ENCODE results near the gene FAM151A.

FAM151A gene

DNA sequence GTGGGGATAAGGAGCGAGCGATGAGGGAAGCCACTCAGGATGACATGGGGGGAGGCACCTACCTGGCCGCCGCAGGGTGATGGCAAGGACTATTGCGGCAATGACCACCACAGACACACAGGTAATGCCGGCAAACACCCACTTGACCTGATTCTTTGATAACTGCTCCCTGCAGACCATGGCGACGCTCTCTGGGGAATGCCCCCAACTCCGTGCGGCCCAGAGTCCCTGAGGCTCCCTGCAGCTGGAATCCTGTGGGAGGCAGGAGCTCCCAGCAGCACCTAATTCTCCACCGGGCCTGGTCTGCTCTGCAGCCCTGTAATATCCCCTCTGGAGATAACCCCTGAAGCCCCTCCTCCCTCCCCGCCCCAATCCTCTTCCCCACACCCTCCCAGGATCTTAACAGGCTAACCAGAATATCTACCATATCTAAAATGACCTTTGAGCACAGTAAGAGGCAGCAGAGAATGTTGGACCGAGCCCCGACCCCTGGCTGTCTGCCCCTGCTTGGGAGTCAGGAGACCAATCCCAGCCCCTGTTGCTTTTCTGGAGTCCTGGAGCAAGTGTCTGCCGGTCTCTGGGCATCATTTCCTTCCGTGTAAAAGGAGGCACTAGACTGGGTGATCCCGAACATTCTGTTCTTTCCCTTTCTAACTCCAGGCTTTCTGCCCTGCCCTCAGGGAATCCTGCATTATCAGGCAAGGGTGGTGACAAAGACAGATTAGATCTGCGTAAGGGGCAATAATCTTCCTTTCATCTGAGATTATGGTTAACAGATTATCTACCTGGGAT is at the start of gene FAM151A:
FAM151A (minus strand) TSS at position 310 of the 792 bp plus-strand sequence; CDS start at position 180, 130 bp downstream.
- DNase-seq (ENCODE audit: low read depth in 2 of 2): no peak

DNA sequence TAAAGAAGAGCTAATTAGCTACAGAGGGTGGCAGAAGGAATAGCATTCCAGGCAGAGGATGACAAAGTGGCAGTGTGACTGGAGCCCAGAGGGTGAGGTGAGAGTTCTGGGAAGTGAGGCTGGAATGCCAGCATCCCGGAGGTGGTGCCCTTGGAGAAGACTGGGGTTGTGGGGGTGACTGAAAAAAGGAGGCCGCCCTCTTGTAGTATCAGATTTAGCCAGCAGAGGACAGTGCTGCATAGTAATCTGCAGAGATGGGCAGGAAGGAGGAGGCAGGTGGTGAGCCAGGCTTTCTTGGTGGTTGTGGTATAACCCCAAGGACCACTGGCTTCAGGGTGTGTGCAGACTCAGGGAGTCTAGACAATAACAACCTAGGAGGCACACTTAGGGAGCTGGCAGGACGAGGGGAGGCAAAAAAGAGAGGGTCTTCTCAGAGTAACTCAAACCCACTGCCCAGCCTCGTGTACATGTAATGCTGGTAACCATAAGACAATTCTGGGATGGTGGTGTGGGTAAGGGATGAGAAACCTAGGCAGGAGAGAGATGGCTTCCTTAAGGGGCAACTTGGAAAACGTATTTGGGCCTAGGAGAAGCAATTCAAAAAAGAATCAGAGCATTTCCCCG is 48.8 kb upstream of the FAM151A start:
- DNase-seq (ENCODE audit: low read depth in 2 of 2): peak; percentile 48 to 54

DNA sequence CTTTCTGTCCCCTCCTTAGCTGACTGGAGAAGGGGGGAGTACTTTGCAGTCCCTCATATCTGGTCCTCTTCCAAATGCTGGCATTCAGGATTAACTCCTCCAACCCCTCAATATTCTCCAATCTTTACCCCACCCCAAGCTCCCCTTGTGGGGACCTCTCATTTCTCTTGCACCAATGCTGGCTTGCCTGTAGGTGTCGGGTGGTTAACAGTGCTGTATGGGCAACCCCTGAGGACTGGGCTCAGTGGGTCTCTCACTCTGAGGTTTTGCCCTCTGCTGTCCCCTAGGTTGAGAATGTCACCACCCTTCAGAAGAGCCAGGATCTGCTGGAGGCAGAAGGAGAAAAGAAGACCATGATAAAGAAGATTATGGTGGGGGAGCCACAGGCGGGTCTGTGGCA is 45.2 kb upstream of the FAM151A start:
- no peak for DNase-seq (ENCODE audit: low read depth in 2 of 2)

DNA sequence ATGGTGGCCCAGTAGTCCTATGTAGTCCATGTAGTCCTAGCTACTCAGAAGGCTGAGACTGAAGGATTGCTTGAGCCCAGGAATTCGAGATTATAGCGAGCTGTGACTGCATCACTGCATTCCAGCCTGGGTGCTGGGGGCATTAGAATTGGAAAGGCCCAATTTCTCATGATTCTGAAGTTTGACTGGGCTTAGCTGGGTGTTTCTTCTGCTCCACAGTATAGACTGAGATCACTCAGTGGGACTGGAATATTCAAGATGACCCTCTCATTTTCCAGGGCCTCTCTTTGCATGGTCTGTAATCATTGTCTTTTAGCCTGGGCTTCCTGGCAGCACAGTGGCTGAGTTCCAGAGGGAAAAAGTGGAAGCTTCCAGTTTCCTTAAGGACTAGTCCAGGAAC is 44.5 kb upstream of the FAM151A start:
- DNase-seq (ENCODE audit: low read depth in 2 of 2): no peak

DNA sequence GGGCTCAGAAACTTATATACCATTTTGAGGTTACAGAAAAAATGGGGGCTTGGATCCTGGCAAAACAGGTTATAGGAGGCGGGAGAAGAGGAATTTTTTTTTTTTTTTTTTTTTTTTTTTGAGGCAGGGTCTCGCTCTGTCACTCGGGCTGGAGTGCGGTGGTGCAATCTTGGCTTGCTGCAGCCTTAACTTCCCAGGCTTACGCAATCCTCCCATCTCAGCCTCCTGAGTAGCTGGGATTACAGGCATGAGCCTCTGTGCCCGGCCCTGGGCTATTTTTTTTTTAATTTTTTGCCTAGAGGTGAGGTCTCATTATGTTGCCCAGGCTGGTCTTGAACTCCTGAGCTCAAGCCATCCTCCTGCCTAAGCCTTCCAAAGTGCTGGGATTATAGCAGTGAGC is 43.0 kb upstream of the FAM151A start:
- no peak for DNase-seq (ENCODE audit: low read depth in 2 of 2)

DNA sequence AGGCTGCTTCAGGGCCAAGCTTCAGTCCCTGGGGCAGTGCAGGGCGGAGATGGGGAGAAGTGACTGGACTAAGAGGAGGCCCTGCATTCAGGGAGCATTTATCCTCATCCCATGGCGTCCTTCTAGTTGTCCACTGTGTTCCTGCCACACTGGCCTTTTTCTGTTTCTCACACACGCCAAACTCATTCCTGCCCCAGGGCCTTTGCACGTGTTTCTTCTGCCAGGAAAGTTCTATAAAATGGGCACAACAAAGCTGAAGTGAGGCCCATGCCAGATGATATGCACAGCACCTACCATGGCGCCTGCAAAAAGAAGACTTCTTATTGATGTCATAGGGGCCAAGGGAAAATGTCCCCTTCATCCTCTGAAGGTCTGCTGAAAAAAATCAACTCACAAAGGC is 42.5 kb upstream of the FAM151A start:
- no peak for DNase-seq (ENCODE audit: low read depth in 2 of 2)

DNA sequence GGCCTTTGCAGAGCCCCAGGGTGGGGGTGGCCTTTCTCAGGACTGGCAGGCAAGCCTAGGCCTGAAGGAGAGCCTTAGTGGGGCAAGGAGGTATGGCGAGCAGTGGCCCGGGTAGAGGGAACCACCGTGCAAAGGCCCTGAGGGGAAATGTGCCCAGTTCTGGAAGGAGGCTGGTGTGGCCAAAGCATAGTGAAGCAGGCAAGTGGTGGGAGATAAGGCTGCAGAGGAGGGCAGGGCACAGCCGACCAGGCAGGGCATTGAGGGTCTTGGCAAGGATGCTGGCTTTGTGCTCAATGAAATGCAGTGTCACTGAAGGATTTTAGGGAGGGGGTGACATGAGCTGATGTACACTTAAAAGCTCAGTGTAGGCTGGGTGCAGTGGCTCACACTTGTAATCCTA is 41.0 kb upstream of the FAM151A start:
- DNase-seq (ENCODE audit: low read depth in 2 of 2): no peak

DNA sequence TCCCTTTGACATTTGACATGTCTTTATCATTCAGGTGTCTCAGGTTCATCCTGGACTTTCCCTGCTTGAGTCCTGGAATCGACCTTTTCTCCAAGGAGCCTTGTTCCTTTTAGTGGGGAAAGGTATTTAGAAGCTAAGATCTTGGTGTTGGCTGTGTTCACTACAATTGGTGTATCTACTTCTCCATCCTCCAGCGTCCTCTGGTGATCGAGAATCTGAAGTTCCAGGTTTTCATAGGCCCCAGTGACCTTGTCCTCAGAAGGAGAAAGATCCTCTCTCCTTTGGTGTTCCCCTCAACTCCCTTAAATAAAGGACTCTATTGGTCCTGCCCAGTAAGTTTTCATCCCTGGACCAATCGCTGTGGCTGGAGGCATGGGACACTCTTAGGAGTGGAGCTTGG is 40.4 kb upstream of the FAM151A start:
- DNase-seq (ENCODE audit: low read depth in 2 of 2): no peak

DNA sequence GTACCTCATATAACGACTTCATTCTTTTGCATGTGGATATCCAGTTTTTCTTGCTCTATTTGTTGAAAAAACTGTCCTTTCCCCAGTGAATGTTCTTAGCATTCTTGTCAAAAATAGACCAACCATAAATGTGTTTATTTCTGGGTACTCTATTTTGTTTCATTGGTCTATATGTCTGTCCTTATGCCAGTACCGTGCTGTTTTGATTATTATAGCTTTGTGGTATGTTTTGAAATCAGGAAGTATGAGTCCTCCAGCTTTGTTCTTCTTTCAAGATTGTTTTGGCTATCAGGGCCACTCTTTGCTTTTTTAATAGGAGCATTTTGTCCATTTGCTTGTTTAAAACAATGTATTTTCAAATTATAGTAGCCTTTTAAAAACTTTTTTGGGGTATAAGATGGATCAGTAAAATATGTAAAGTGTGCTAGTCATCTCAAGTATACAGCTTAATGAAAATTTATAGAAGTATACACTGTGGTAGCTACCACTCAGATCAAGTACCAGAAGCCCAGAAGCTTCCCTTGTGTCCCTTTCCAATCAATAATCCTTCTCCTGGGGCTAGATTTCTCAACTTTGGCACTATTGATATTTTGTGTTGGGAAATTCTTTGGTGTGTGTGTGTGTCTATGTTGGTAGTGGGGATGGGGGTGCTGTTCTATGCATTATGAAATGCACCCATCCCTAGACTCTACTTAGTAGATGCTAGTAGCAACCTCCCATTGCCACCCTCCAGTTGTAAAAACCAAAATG is 35.0 kb upstream of the FAM151A start:
- no peak for DNase-seq (ENCODE audit: low read depth in 2 of 2)

DNA sequence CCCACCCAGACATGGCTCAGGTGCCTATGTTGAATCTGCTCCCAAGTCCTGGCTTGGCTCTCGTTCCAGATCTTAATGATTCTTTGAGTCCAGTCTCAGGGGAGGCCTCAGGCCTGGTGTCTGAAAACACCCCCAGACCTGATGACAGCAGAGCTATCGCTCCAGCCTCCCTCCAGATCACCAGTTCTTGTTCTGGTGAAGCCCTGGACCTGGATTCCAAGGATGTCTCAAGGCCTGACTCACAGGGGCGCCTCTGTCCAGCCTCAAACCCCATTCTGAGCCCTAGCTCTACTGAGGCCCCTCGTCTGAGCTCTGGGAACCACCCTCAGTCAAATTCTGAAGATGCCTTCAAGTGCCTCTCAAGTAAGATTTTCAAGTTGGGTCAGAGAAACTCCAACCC is 29.7 kb upstream of the FAM151A start:
- no peak for DNase-seq (ENCODE audit: low read depth in 2 of 2)

DNA sequence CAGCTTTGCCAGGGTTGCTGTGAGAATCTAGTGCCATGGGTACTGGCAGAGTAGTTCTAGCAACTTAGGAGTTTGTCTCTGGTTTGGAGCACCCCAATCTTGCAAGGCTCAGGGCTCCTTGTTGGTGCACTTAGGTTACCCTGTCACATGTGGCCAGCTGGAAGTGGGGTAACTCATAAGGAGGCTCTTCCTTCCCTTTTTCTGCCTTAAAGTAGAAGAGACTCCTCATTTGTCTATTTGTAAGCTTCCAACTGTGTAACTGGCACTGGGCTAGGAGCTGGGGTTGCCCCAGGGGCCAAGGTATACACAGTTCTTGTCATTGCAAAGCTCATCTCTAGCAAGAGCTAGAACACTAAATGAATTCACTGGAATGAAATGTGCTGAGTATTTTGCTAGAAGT is 28.8 kb upstream of the FAM151A start:
- no peak for DNase-seq (ENCODE audit: low read depth in 2 of 2)

DNA sequence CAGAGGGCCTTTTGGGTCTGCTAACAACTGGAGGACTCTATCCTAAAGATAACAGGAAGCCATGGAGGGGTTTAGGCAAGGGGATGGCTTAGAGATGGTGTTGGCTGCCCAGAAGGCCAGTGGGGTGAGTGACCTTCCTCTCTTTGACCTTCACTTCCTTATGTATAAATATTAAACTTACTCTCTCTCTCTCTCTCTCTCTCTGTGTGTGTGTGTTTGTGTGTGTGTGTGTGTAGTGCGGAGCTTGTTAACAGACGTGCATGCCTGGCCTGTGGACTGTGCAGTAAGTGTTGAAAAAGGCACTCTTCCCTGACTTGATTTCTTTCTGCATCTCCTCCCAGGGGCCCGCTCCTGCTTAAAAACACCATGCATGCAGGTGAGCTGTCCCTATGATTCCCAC is 28.3 kb upstream of the FAM151A start:
- DNase-seq (ENCODE audit: low read depth in 2 of 2): no peak

DNA sequence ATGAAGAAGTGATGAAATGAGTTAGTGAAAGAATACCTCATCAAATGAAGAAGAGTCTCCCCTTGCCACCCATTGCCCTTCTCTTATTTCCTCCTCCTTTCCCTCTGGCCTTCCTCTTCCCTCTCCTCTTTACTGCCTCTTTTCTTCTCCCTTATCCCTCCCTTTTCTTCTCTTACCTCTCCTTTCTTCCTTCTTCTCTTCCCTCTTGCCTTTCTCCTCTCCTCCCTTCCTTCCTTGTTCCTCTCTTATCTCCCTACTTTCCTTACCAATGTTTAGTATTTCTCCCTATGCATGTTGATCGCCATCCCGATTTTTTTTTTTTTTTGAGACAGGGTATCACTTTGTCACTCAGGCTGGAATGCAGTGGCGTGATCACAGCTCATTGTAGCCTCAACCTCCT is 27.1 kb upstream of the FAM151A start:
- DNase-seq (ENCODE audit: low read depth in 2 of 2): no peak

DNA sequence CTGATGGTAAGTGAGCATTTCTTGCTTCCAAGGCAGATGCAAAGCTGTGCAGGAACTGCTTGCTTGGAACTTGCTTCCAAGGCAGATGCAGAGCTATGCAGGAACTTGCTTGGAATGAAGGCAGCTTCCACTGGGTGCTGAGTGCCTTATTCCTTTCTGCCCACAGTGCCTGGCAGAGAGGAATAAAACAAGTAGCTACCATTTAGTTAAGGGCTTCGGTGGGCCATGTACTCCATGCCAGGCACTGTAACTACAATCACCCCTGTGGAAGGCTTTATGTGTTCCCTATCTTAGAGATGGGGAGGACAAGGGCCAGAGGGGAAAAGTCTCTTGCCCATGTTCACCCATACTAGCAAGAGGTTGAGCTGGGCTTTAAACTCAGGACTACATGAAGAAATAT is 26.6 kb upstream of the FAM151A start:
- DNase-seq (ENCODE audit: low read depth in 2 of 2): no peak

DNA sequence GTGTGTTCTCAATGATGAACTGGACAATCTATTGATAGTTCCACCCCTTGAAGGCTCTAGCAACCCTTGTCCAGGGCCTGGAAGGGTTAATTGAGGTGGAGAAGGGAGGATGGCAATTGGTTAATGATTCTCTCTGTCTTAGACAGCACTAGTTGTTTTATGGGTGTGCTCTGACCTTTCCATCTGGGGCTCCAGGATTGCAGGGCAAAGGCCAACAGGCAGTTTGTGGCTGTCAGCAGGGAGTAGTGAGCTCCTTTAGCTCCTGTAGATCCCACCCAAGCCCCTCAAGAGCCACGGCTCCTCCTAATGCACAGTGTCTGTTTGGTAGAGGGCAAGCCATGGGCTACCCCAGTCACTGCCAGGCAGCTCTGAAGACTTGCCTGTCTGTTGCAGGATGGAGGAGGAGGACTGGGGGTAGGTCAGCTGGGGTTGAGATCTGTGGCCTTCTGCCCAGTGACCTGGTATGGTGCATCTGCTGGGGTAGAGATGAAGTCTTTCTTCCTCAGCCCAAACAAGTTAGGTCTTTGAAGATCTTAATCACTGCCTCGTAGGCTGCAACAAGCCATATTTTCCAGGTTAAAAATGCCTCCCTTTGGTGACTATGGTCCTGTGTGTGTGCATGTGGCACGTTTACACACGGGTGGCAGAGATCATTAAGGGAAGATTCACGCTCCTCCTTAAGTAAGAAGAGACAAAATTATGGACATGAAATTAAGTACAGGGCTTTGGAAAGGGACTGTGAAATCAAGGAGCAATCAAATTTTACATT is 26.0 kb upstream of the FAM151A start:
- DNase-seq (ENCODE audit: low read depth in 2 of 2): no peak

DNA sequence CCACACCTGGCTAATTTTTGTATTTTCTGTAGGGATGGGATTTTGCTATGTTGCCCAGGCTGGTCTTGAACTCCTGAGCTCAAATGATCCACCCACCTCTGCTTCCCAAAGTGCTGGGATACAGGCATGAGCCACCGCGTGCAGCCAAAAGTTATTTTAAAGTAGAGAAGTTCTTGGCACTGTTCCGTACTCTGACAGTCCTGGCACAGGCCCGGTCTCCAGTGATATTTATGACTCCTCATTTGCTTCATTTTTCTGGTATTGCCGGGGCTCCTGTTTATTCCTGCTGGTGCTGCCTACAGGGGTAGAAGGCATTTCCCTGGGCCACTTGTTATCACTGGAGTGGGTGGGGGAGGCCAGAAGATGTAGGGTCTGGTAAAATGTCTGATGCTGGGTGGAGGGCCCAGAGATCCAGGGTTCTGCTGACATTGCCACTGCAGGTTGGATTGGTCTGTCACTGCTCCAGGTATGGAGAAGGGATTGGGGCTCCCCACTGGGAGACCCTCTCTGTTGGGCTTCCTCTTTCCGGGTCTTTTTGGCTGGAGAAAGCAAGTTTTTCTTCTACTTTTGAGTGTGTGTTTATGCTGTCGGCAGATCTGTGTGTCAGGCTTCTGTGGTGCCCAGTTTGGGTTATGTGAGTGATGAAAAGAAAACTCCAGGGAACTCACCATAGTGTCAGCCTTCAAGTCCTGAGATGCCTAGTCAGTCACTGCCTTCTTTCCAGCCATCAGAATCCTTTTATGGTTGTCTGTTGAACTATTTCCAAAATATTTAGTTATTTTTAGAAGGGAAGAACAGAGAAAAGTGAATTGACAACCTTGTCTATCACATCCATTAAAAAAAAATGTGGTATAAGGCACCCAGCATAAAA is 22.7 kb upstream of the FAM151A start:
- DNase-seq (ENCODE audit: low read depth in 2 of 2): no peak

DNA sequence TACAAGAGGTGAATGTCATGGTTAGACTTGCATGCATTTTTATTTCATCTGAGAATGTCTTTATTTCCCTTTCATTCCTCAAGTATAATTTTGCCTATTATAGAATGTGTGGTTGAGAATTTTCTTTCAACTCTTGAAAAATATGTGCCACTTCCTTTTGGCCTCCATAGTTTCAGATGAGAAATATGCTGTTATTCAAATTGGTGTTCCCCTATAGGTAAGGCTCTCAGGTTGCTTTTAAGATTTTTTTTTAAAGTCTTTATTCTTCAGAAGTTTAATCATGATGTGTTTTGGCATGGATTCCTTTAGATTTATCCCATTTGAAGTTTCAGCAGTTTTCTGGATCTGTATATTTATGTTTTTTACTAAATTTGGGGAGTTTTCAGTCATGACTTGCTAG is 20.4 kb upstream of the FAM151A start:
- DNase-seq (ENCODE audit: low read depth in 2 of 2): no peak

DNA sequence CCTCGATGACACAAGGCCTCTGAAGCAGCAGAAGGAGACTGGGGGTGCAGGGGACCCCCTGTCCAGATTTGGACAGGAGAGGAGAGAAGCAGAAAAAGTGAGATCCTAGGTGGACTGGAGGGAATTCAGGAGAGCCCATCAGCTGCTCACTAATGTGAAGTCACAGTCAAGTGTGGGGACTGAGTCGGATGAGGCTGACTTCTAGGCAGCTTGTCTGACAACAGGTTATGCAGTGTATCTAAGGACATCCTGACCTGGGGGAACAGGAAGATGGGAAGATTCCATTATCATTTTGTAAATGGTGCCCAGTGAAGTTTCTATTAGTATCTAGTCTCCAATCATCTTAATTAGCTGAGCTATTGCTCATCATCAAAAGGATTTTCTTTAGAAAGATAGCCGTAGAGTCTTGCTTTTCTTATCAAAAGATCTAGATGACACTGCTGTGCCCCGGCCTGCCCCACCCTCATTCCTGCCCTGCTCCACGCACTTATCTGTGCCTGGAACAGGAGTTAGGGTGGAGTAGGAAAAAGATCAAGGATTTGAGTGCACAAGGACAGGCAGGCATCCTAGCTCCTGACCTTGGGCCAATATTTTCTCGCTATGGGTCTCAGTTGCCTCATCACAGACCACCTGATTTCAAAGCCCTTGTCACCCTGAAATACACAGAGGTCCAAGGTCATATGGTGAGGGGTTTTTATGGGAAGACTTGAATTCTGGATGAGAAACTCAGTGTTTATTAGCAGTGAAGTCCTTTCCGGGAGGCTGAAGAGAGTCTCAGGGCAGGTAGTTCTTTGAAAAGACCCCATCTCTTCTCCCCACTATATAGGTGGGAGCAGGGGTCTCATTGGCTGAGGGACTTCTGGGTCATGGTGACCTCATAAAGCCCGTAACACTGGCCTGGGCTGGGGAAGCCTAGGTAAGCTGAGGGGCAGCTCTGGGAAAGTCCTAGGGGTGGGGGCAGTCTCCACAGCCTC is 17.8 kb upstream of the FAM151A start, which contains the start of gene MROH7:
MROH7 (plus strand) TSS at position 924 of the 974 bp plus-strand sequence. CDS start 11,141 bp downstream, outside the sequence.
- no peak for DNase-seq (ENCODE audit: low read depth in 2 of 2)

DNA sequence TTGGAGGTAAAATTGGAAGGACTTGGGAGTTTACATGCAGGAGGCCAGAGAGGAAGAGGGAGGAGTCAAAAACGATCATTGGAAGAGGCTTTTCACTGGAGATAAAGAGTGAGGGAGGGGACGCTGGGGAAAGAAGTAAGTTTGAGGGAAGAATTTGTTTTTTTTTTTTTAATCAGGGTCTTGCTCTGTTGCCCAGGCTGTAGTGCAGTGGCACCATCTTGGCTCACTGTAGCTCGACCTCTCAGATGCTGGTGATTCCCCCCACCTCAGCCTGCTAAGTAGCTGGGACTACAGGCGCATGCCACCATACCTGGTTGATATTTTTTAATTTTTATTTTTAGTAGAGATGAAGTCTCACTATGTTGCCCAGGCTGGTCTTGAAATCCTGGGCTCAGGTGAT is 17.0 kb upstream of the FAM151A start:
- DNase-seq (ENCODE audit: low read depth in 2 of 2): no peak
